Nucleus accumbens (tissue), 56 donors: ENCODE measurements around the gene RNF2.
A peak's percentile ranks its signal among the peaks of the same experiment; 100 is the strongest.
"Not testable (repeated sequence)": the region's sequence is repeated elsewhere in the genome, so short reads cannot be mapped to it uniquely, and the experiment has no call there.

Source experiments
- DNase-seq, 56 donors: peaks; one replicate each; lab custom pipeline; 2025; lab: John Stamatoyannopoulos, UW

The RNF2 gene

DNA sequence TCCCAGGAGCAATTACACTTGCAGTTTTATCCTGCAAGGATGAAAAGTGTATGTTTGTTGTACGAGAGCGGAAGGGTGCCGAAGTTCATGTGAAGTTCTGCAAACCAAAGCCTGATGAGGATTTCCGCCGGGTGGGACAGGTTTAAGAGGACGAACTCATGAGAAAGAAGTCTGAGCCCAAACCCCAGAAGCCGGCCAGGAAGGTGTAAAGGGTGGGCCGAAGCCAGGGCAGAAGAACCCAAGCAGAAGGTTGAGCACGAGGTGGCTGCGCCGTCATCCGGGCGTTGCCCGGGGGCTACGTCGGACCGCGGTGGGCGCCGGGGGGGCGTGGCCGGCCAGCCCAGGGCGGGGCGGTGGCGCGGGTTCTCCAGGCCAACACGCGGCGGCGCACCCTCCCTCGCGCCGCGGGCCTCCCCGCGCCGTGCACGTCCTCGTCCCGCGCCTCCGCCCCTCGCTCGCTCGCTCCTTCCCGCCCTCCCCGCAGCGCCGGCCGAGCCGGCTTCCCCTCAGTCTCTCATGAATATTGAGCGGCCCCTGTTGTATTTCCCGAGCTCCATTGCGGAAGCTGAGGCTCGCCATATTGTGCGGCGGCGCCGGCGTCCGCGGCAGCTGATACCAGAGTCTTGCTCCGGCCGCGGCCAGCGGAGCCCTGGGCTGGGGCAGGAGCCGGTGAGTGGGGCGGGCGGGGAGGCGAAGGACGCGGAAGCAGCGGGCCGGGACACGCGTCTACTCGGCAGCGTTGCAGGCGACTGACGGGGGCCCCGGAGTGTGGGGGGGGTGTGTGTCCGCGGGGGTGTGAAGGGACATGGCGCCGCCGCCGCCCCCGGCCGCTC is at the start of gene RNF2:
Gene RNF2 (plus strand): TSS at position 578 of the 833 bp plus-strand sequence. CDS start 41,996 bp downstream, outside the sequence.
- DNase-seq, result peak in 55 of 56 donors; percentile 17 to 88 (median 71)

- not testable (repeated sequence) for DNase-seq
Measured at GRCh38 chr1:184999974-185000373, 45.4 kb upstream of the RNF2 start.

DNA sequence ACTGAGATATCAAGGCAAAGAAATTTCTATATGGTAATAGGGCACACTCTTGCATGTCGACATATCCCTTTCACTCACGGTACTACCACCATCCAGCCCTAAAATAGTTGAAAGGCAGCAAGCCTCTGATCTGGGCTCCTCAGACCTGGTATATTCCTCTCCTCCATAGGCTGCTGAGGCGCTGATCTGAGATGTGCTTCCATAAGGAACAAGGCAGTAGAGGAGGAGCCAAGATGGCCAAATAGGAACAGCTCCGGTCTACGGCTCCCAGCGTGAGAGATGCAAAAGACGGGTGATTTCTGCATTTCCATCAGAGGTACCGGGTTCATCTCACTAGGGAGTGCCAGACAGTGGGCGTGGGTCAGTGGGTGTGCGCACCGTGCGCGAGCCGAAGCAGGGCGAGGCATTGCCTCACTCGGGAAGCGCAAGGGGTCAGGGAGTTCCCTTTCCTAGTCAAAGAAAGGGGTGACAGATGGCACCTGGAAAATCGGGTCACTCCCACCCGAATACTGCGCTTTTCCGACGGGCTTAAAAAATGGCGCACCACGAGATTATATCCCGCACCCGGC is 44.0 kb upstream of the RNF2 start:
- not testable (repeated sequence) for DNase-seq

DNA sequence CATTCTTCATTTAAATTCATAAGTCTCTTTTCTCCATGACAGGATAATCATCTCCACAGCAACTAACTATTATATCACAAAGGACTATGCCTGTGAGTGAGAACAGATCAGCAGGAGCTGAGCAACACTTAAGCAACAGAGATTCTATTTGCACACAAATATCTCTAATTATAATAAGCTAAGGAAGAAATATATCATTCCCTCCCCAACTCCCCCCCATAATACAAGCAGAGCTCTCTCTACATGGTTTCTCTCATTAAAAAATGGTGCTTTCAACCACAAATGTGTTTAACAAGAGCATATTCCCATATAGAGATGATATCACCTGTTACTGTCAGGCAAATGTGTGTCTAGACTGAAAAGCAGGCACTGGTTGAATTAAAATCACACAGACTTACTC is 36.5 kb upstream of the RNF2 start:
- DNase-seq, result peak in 1 of 56 donors; percentile 8

DNA sequence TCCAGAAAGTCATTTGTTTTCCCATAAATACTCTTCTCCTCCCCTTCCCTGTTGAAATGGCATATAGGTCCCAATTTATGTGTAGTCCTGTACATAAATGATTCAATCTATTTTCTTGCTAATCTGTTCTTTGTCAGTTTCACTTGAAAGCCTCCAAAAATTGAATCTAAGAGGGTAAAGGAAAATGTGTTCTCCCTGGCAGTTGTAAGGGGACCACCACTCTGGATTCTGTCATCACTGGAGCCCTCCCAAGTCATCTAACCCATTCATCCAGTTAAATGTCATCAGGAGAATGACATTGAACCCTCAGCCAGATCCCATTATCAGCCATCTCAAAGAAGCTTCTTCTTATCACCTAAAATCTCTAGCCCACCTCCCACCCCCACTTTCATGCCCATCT is 35.0 kb upstream of the RNF2 start:
- no peak for DNase-seq

GRCh38 chr1:185014941-185015340 is 30.4 kb upstream of the RNF2 start:
- no peak for DNase-seq

DNA sequence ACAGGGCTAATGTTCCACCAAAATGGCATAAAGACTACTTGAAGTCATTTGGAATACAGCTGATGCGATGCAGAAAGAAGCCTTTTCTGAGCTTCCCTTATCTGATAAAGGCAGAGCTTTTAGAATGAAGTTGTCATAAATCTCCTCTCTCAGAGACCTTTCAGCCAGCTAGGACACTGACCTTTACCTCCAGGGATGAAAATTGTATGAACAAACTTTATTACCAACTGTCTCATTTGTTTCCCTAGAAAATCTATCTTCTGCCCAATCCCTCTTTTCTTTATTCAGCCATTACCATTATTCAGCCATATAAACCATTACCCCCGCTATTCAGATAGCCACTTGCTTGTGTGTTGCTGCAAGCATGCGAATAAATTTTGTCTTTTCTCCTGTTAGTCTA is 29.7 kb upstream of the RNF2 start:
- DNase-seq, result no peak

DNA sequence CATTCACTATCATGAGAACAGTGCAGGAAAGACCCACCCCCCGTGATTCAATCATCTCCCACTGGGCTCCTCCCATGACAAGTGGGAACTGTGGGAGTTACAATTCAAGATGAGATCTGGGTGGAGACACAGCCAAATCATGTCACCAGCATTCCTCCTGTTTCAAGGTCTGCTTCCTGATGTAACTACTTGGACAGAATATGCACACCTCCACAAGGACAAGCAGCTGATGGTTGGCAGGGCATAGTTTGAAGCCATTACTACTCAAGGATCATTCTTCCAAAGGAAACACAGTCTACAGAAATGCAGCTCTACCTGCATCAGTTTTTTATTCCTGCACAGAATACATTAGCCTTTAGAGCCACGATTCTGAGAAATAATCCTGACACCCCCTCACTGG is 28.5 kb upstream of the RNF2 start:
- DNase-seq, result peak in 3 of 56 donors; percentile 3 to 11 (median 3)

DNA sequence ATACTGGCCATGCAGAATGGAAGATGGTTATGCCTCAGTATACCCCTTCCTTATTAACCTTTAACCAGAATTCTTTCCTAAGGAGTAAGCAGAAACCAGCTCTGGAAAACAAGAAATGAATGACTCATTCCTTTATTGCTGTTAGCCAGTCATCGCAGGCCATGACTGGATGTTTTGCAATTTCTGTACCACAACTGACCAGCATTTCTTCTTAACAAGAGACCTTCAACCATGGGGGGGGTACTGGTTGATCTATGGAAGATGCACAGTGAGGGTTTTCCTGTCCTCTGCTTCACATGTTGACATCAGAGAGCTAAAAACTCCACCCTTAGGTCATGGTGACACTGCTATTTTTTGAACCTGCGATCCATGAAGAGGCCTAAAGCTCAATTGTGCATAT is 28.0 kb upstream of the RNF2 start:
- no peak for DNase-seq

GRCh38 chr1:185017966-185018365 is 27.4 kb upstream of the RNF2 start:
- DNase-seq, result no peak

GRCh38 chr1:185027252-185027882 is 18.0 kb upstream of the RNF2 start:
- no peak for DNase-seq

DNA sequence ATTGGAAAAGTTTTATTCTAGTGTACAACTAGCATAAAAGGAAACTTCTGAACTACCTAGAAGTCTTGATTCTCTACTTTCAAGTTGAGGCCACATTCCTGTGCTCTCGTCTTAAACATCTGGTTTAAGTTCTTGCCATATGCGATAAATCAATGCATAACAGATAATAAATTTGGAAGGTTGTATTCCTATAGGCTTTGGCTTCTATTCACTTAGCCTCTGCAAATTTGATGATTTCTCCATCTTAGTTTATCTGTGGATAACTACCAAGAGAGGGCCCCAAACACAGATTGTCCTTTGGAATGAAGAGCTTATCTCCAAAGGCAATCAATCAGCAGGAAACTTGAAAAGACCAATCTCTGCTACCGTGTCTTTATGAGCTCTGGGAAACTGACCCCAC is 11.7 kb upstream of the RNF2 start:
- no peak for DNase-seq

DNA sequence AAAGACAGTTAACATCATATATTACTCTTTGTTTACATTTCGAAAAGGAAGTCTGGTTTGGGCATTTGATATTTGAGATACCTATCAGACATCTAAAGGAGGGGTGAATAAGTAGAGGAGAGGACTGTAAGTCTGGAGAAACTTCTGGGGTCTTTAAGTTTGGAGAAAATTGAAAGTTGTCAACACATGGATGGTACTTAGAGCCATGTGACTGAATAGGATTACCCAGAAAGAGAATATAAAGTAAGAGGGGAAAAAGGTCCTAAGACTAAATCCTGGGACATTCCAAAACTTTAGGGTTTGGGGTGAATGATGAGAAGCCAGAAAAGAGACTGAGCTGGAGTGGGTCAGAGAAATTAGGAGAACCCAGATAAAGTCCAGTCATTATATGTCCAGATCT is 10.1 kb upstream of the RNF2 start:
- no peak for DNase-seq

DNA sequence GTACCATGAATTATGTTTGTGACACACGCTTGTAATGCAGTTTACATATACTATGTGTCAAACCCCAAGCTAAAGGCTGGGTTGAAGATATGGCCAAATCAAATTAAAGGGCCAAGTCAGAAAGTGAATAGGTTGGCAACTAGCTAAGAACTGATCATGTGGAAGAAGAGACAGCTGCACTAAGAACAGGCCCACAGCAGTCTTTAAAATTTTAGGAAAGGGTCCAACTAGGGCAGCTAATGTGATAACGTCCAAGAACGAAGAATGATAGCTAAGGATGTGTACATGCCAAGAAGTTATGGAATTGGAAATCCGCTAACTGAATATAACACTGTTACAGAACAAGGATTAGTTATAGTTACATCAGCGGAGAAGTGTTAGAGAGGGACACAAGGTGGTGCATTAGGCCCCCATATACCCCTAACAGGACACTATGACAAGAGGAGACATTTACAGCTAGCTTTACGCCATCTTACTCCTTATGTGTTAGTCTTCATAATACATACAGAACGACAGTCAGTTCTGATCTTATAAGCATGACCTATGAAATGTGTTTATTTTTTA is 6.5 kb upstream of the RNF2 start:
- DNase-seq, result no peak

- DNase-seq, result no peak
Measured at GRCh38 chr1:185039726-185040407, 5.5 kb upstream of the RNF2 start.

- DNase-seq, result no peak
Measured at GRCh38 chr1:185040408-185040735, 5.0 kb upstream of the RNF2 start.

GRCh38 chr1:185041742-185042141 is 3.6 kb upstream of the RNF2 start:
- DNase-seq, result no peak

DNA sequence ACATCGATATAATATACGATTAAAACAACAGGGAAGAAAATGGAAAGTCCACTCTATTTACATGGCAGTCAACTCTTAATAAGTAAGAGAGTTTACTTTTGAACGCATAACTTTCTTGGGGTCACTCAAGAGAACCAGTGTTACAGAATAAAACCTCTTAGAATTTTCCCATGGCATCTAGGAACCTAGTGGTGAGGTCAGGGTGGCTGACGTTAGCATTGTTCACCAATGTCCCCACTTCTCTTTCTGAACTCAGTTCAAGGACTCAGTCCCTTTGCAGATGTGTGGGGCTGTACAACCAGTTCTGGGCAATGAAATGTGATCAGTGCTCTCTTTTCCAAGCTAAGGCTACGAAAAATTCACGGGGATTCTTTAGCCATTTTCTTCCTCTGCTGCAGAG is 2.6 kb upstream of the RNF2 start:
- DNase-seq, result no peak

- no peak for DNase-seq
Measured at GRCh38 chr1:185044387-185044786, 971 bp upstream of the RNF2 start.

GRCh38 chr1:185045814-185046492 is 595 bp downstream of the RNF2 start:
- peak in 28 of 56 donors; percentile 20 to 63 (median 38) for DNase-seq
